Astrocyte of the spinal cord (primary cell): ENCODE data around the gene MUC15.

ENCODE experiments used
- DNase-seq: peaks from one replicate; pipeline ENCODE4 v3.0.0; 2011; ENCODE audit warnings: low read depth, low spot score
- H3K4me3 ChIP-seq: 2 replicates; pipeline ENCODE4 v1.5.1; 2011; ENCODE audit warnings: low read depth, mild to moderate bottlenecking, low read length, moderate library complexity
- CTCF ChIP-seq: IDR thresholded peaks from 2 replicates; pipeline ENCODE4 v1.5.1; 2012; ENCODE audit warnings: low read depth, mild to moderate bottlenecking, low read length, inconsistent platforms
- in situ Hi-C: cut with HindIII; loops from 2 replicates; pipeline ENCODE4 v1.10.0; 2017; ENCODE audit warnings: low sequenced_read_pairs

Gene MUC15

GRCh38 chr11:26587073-26587472, 15.0 kb upstream of the MUC15 start:
- in situ Hi-C loops = no loop called here
- H3K4me3 ChIP-seq = no peak overlapping the region
- no peak for DNase-seq
- TF ChIP-seq CTCF = no peak

GRCh38 chr11:26584818-26585217, 12.8 kb upstream of the MUC15 start:
- in situ Hi-C loops = no loop called here
- DNase-seq = no peak
- H3K4me3 ChIP-seq = no peak overlapping the region
- no peak for TF ChIP-seq CTCF

- no peak overlapping the region for H3K4me3 ChIP-seq
- TF ChIP-seq CTCF = no peak
- in situ Hi-C loops = no loop called here
- peak; percentile 5 for DNase-seq
These were observed 11.5 kb upstream of the MUC15 start for GRCh38 chr11:26583550-26583949.

- TF ChIP-seq CTCF = no peak
- no peak overlapping the region for H3K4me3 ChIP-seq
- peak; percentile 54 for DNase-seq
- in situ Hi-C loops = no loop called here
These were observed 8.9 kb upstream of the MUC15 start for GRCh38 chr11:26580929-26581328.

- no peak for DNase-seq
- no peak for TF ChIP-seq CTCF
- no peak overlapping the region for H3K4me3 ChIP-seq
- in situ Hi-C loops = no loop called here
These were observed 7.6 kb upstream of the MUC15 start for GRCh38 chr11:26579683-26580082.

GRCh38 chr11:26578998-26579661, 7.1 kb upstream of the MUC15 start:
- TF ChIP-seq CTCF = no peak
- peak; percentile 35 for DNase-seq
- in situ Hi-C loops = no loop called here

GRCh38 chr11:26575946-26576345, 3.9 kb upstream of the MUC15 start:
- DNase-seq = no peak
- H3K4me3 ChIP-seq = no peak overlapping the region
- in situ Hi-C loops = no loop called here
- no peak for TF ChIP-seq CTCF

More at GRCh38 chr11:26578998-26579661, 7.1 kb upstream of the MUC15 start:
- H3K4me3 ChIP-seq = no peak overlapping the region
